OCI-LY1 (cell line): ENCODE measurements around the gene RNF103.

Experiments
- H2AFZ ChIP-seq: fragments of 200-600 bp; sonication (generic), shearing (Covaris generic); 2 replicates; pipeline ENCODE4 v1.6.0; 2014; ENCODE audit warnings: antibody characterized with exemption, mild to moderate bottlenecking, low read length
- H3F3A ChIP-seq: fragments of 200-600 bp; sonication (generic), shearing (Covaris generic); 2 replicates; pipeline ENCODE4 v1.6.0; 2014; ENCODE audit warnings: mild to moderate bottlenecking, antibody characterized with exemption, low read length, moderate library complexity; ENCODE audit not compliant: insufficient read depth
- H3K27ac ChIP-seq: fragments of 200-600 bp; sonication (generic); 2 replicates; pipeline ENCODE4 v1.5.1; 2014; ENCODE audit warnings: low read length, mixed run types, mild to moderate bottlenecking, low read depth; ENCODE audit not compliant: poor library complexity, severe bottlenecking
- H3K27me3 ChIP-seq: fragments of 200-600 bp; sonication (generic); 2 replicates; pipeline ENCODE4 v1.6.0; 2014; ENCODE audit warnings: antibody characterized with exemption, mild to moderate bottlenecking, low read length, moderate library complexity; ENCODE audit not compliant: insufficient read depth
- H3K36me3 ChIP-seq: fragments of 200-600 bp; sonication (generic); 2 replicates; pipeline ENCODE4 v1.6.1; 2014; ENCODE audit warnings: mild to moderate bottlenecking, antibody characterized with exemption, low read length, moderate library complexity, mixed read lengths; ENCODE audit not compliant: insufficient read depth
- H3K4me1 ChIP-seq: fragments of 200-600 bp; sonication (generic); 2 replicates; pipeline ENCODE4 v1.5.1; 2014; ENCODE audit warnings: mild to moderate bottlenecking, low read length, moderate library complexity; ENCODE audit not compliant: insufficient read depth, severe bottlenecking
- H3K4me2 ChIP-seq: fragments of 200-600 bp; sonication (generic), shearing (Covaris generic); 2 replicates; pipeline ENCODE4 v1.6.1; 2014; ENCODE audit warnings: low read length
- H3K4me3 ChIP-seq: fragments of 200-600 bp; sonication (generic); 2 replicates; pipeline ENCODE4 v1.5.1; 2014; ENCODE audit warnings: low read length, low read depth, mild to moderate bottlenecking, mixed read lengths; ENCODE audit not compliant: poor library complexity, severe bottlenecking
- H3K79me2 ChIP-seq: fragments of 200-600 bp; shearing (Covaris generic); 2 replicates; pipeline ENCODE4 v1.6.1; 2016; ENCODE audit warnings: mixed run types, low read length, mixed read lengths; ENCODE audit not compliant: insufficient read depth
- H3K9ac ChIP-seq: fragments of 200-600 bp; sonication (generic), shearing (Covaris generic); 2 replicates; pipeline ENCODE4 v1.6.1; 2014; ENCODE audit warnings: mild to moderate bottlenecking, low read length, mixed read lengths
- H3K9me2 ChIP-seq: fragments of 200-600 bp; sonication (generic), shearing (Covaris generic); 2 replicates; pipeline ENCODE4 v1.6.1; 2014; ENCODE audit warnings: low read depth, mild to moderate bottlenecking, low read length, mixed read lengths
- H3K9me3 ChIP-seq: fragments of 200-600 bp; shearing (Covaris generic); 2 replicates; pipeline ENCODE4 v1.6.1; 2014; ENCODE audit warnings: low read length, mixed read lengths
- H4K20me1 ChIP-seq: fragments of 200-600 bp; sonication (generic), shearing (Covaris generic); 2 replicates; pipeline ENCODE4 v1.6.0; 2016; ENCODE audit warnings: mild to moderate bottlenecking, low read length; ENCODE audit not compliant: insufficient read depth
- CTCF ChIP-seq: fragments of 200-600 bp; sonication (generic), shearing (Covaris generic); IDR thresholded peaks from 2 replicates; pipeline ENCODE4 v1.5.1; 2017; ENCODE audit warnings: mild to moderate bottlenecking, antibody characterized with exemption, low read length, moderate library complexity, mixed read lengths
- EZH2 ChIP-seq: fragments of 200-600 bp; sonication (generic), shearing (Covaris generic); IDR thresholded peaks from 2 replicates; pipeline ENCODE4 v1.8.0; 2017; ENCODE audit warnings: borderline replicate concordance, mixed run types, mild to moderate bottlenecking, antibody characterized with exemption, low read length, moderate library complexity, mixed read lengths

The RNF103 gene

GRCh38 chr2:86623494-86624266 lies at the start of gene RNF103:
RNF103 (minus strand) TSS chr2:86623865; CDS start chr2:86622886, 979 bp downstream.
- Histone ChIP-seq H2AFZ (peak within 1 kb of the TSS; percentile 50; the same call in 1 of the 2 replicates), H3K79me2 (peaks cover 26% of the 10 kb centered on the region), H3K4me3 (peak within 1 kb of the TSS; percentile 88), H3K4me1 (peaks cover 21% of the 10 kb centered on the region), H4K20me1 (no peaks in the 10 kb centered on the region), H3K27me3 (no peaks in the 10 kb centered on the region), H3F3A (no peaks in the 10 kb centered on the region), H3K27ac (peak within 1 kb of the TSS; percentile 66), H3K9me3 (no peaks in the 10 kb centered on the region), H3K36me3 (peaks cover 12% of the 10 kb centered on the region; the same call in 1 of the 2 replicates), H3K9ac (peak within 1 kb of the TSS; percentile 91), H3K9me2 (no peaks in the 10 kb centered on the region), H3K4me2 (peak within 1 kb of the TSS; percentile 91)
- TF ChIP-seq EZH2: no peak
- TF ChIP-seq CTCF: no peak

- H3K36me3 ChIP-seq: no peaks in the 10 kb centered on the region
- H3K27me3 ChIP-seq: no peaks in the 10 kb centered on the region
- H2AFZ ChIP-seq: no peak overlapping the region
- H3K9me2 ChIP-seq: no peaks in the 10 kb centered on the region
- TF ChIP-seq EZH2: no peak
- TF ChIP-seq CTCF: no peak
- no peak overlapping the region for H3K9ac ChIP-seq
- no peak overlapping the region for H3K4me2 ChIP-seq
- no peaks in the 10 kb centered on the region for H3F3A ChIP-seq
- no peaks in the 10 kb centered on the region for H3K9me3 ChIP-seq
- H3K4me1 ChIP-seq: no peaks in the 10 kb centered on the region
- no peak overlapping the region for H3K27ac ChIP-seq
- H3K4me3 ChIP-seq: no peak overlapping the region
- no peaks in the 10 kb centered on the region for H4K20me1 ChIP-seq
- H3K79me2 ChIP-seq: no peaks in the 10 kb centered on the region
Observed at GRCh38 chr2:86673011-86673410, 49.3 kb upstream of the RNF103 start.

GRCh38 chr2:86672027-86672545 lies 48.4 kb upstream of the RNF103 start:
- Histone ChIP-seq H3K4me3 (no peak overlapping the region), H3K4me2 (no peak overlapping the region), H3K27me3 (no peaks in the 10 kb centered on the region), H3K27ac (no peak overlapping the region), H3K9me3 (no peaks in the 10 kb centered on the region), H3F3A (no peaks in the 10 kb centered on the region), H3K79me2 (no peaks in the 10 kb centered on the region), H3K9me2 (no peaks in the 10 kb centered on the region), H3K4me1 (no peaks in the 10 kb centered on the region), H3K9ac (no peak overlapping the region), H2AFZ (no peak overlapping the region), H4K20me1 (no peaks in the 10 kb centered on the region), H3K36me3 (no peaks in the 10 kb centered on the region)
- TF ChIP-seq EZH2 (no peak), CTCF (no peak)
